NAMALWA (cell line): ENCODE data around the gene NOC4L.
"Not testable (repeated sequence)": the region's sequence is repeated elsewhere in the genome, so short reads cannot be mapped to it uniquely, and the experiment has no call there.

Experiments
- DNase-seq: peaks from one replicate; pipeline ENCODE4 v3.0.0-alpha.2; 2015; ENCODE audit warnings: low spot score

NOC4L gene

GRCh38 chr12:132142679-132143335 lies 1.4 kb upstream of the NOC4L start:
- no peak for DNase-seq

DNA sequence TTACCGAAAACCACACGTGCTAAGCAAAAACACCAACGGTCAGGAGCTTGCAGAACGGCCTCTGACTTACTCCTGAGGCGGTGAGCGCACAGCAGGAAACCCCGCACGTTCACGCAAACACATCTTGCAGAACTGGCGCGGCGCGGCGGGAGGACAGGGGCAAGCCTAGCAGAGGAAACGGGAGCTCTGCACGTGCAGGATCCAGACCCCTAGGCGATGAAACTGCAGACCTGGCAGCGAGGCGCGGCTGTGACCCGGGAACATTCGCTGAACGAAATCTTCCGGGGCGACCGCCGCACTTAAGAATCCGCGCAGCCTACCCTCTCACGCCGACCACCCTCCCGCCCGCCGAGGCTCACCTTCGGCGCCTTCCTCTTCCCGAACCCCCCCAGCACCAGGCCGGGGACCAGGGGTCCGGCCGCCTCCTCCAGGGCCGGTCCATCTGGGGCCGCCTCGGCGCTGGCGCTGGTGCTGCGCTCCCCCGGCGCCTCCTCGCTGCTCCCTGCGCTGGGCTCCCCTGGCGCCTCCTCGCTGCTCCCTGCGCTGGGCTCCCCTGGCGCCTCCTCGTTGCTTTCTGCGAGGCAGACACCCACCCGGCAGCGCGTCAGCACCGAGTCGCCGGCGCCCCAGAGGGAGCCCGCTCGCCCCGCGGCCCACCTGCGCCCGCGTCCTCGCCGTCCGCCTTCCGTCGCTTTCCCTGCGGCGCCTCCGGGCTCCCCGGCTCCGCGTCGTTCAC lies 753 bp upstream of the NOC4L start:
- DNase-seq, result no peak

DNA sequence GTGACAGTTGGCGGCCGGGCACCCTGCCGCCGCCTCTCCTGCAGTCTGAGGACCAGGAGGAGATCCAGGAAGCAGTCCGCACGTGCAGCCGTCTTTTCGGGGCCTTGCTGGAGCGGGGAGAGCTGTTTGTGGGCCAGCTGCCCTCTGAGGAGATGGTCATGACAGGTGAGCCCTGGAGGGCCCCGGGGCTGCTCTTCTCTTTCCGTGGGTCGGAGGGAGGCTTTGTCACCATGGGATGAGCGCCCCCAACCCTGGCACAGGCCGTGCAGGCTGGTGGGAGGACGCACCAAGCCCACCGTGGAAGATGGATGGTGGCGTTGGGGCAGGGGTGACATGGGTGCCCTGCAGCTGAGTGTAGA lies 532 bp downstream of the NOC4L start:
- DNase-seq, result peak; percentile 34

DNA sequence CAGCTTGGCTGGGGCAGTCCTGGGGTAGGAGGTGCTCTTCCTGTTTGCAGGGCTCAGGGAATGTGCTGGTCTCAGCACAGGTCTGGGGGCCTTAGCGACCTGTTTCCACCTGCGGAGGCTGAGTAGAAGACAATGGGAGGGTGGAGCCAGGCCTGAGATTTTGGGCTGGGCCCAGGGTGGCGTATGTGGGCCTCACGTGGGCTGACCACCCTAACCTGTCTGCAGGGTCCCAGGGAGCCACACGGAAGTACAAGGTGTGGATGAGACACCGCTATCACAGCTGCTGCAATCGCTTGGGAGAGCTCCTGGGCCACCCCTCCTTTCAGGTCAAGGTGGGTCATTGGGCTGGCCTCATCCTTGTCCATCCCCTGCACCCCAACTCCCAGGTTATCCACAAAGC lies 1.1 kb downstream of the NOC4L start:
- DNase-seq, result no peak

- DNase-seq, result no peak
Observed at GRCh38 chr12:132146098-132146497, 1.8 kb downstream of the NOC4L start.

- no peak for DNase-seq
Observed at GRCh38 chr12:132146772-132147422, 2.6 kb downstream of the NOC4L start.

DNA sequence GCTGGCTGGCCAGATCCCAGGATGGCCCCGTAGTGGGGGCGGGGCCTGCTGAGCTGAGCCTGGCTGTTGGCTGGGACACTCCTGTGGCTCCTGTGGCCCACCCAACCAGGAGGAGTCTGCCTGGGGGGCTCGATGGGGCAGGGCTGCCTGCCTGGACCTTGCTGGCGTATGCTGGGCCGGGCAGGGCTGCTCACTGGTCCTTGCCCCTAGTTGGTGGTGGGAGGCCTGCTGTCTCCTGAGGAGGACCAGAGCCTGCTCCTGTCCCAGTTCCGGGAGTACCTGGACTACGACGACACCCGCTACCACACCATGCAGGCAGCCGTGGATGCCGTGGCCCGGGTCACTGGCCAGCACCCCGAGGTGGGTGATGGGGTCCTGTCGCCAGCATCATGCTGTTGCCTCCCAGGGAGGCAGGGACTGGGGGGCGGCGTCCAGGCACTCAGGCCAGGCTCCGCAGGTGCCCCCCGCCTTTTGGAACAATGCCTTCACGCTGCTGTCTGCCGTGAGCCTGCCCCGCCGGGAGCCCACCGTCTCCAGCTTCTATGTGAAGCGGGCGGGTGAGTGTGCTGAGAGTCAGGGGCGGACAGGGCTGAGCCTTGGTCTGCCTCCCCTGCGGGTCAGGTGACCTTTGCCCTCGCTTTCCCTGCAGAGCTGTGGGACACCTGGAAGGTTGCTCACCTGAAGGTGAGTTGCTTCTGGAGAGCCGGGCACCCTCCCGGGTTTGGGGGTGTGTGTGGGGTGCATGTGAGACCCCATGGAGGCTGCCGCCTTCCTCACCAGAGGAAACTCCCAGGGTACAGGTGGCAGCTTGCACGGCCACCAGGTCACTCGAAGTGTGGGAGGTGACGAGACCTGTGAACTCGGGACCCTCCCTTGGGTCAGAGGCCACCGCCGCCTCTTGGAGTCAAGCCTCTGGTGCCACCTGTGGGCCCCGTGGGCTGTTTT lies 3.4 kb downstream of the NOC4L start:
- no peak for DNase-seq

GRCh38 chr12:132148368-132149045 lies 4.2 kb downstream of the NOC4L start:
- DNase-seq, result no peak

DNA sequence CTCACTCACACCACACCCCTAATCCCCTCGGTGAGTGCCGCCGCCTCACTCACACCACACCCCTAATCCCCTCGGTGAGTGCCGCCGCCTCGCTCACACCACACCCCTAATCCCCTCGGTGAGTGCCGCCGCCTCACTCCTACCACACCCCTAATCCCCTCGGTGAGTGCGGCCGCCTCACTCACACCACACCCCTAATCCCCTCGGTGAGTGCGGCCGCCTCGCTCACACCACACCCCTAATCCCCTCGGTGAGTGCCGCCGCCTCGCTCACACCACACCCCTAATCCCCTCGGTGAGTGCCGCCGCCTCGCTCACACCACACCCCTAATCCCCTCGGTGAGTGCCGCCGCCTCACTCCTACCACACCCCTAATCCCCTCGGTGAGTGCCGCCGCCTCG lies 5.3 kb downstream of the NOC4L start:
- not testable (repeated sequence) for DNase-seq

DNA sequence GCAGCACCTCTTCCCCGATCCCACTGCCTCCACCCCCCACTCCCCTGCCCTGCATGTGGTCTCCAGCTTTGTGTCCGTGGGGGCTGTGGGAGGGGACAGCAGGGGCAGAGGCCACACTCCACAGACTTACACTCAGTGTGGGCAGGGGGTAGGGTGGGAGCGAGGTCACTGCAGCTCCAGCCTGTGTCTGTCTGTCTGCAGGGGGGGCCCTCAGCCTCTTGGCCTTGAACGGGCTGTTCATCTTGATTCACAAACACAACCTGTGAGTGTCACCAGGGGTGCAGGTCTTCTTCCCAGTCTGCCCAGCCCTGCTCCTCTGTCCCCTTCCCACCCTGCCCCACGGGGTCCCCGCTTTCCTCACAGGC lies 6.5 kb downstream of the NOC4L start:
- DNase-seq, result no peak

DNA sequence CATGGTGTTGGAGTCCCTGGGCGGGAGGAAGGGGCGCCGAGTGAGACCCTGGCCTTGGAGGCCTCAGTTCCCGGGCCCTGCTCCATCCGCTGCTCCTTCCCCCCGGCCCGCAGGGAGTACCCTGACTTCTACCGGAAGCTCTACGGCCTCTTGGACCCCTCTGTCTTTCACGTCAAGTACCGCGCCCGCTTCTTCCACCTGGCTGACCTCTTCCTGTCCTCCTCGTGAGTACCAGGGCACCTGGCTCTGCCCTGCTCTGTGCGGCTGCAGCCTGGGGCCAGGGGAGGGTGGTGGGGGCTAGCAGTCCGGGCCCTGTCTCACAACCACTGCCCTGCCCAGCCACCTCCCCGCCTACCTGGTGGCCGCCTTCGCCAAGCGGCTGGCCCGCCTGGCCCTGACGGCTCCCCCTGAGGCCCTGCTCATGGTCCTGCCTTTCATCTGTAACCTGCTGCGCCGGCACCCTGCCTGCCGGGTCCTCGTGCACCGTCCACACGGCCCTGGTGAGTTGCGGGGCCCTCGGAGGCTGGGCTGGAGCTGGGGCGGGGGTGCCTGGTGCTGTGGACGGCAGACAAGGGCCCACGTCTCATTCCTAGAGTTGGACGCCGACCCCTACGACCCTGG lies 7.0 kb downstream of the NOC4L start:
- DNase-seq, result no peak

DNA sequence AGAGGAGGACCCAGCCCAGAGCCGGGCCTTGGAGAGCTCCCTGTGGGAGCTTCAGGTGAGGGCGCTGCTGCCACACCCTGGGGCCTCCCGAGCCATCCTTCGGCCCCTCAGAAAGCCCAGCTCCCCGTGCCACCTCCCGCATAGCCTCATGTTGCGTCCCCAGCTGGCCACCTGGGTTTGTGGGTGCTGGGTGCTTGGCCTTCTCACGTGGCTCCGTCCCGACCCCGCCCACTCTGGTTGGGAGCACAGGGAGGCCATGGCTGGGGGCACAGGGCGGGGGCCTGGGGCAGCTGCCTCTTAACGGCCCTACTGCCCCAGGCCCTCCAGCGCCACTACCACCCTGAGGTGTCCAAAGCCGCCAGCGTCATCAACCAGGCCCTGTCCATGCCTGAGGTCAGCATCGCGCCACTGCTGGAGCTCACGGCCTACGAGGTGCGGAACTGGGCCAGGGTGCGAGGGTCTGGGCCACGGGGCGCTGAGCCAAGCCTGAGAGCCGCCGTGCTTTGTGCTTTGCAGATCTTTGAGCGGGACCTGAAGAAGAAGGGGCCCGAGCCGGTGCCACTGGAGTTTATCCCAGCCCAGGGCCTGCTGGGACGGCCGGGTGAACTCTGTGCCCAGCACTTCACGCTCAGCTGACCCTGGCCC lies 7.6 kb downstream of the NOC4L start:
- no peak for DNase-seq

DNA sequence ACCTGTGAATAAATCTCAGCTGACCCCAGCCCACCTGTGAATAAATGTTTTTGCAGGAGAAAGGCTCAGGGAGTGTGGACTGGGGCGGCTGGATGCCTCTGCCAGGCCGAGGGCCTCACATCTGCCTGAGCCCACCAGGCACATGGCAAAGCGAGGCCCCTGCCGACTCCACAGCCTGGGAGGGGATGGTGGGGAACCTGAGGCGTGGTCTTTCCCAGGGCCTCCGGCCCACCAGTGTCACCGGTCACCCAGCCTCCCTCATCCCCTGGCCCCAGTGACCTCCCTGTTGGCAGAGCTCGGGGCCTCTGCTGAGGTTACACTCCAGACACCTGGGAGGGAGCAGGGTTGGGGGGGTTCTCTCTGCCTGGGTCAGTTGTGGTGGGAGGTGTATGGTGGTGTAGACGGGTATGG lies 8.2 kb downstream of the NOC4L start:
- DNase-seq, result no peak

GRCh38 chr12:132152953-132153352 lies 8.7 kb downstream of the NOC4L start:
- no peak for DNase-seq

GRCh38 chr12:132153501-132154340 lies 9.5 kb downstream of the NOC4L start:
- peak; percentile 82 for DNase-seq

- DNase-seq, result no peak
Observed at GRCh38 chr12:132154341-132154761, 10.1 kb downstream of the NOC4L start.

GRCh38 chr12:132154941-132155770 lies 10.9 kb downstream of the NOC4L start:
- peak; percentile 57 for DNase-seq

DNA sequence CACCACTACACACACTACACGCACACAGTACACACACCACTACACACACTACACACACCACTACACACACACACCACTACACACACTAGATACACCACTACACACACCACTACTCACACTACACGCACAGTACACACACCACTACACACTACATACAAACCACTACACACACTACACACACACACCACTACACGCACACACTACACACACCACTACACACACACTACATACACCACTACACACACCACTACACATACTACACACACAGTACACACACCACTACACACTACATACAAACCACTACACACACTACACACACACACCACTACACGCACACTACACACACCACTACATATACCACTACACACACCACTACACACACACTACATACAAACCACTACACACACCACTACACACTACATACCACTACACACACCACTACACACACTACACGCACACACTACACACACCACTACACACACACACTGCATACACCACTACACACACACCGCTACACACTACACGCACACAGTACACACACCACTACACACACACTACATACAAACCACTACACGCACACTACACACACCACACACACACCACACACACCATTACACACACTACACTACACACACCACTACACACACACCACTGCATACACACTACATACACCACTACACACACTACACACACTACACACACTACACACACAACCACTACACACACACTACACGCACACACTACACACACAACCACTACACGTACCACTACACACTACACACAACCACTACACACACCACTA lies 11.7 kb downstream of the NOC4L start:
- DNase-seq, result no peak
